Skin of body (tissue), 2 donors: ENCODE results near the gene CD2AP. TPM values are rescaled to one million over a fixed set of nuclear protein-coding genes. Genes with fewer than 3 reads are reported as not detected.
"Not testable (repeated sequence)": the region's sequence is repeated elsewhere in the genome, so short reads cannot be mapped to it uniquely, and the experiment has no call there.

Source experiments
- DNase-seq: peaks from one replicate; lab custom pipeline; 2025; lab: John Stamatoyannopoulos, UW
- total RNA-seq: library from RNA; depleted of rRNA; stranded (reverse); fragments of >200 nt; gene quantifications from one replicate; pipeline ENCODE4 v1.2.3, GENCODE V29; 2014

The CD2AP gene
- total RNA-seq, 1 donor from 2014 or later, result 42.1 TPM

DNA sequence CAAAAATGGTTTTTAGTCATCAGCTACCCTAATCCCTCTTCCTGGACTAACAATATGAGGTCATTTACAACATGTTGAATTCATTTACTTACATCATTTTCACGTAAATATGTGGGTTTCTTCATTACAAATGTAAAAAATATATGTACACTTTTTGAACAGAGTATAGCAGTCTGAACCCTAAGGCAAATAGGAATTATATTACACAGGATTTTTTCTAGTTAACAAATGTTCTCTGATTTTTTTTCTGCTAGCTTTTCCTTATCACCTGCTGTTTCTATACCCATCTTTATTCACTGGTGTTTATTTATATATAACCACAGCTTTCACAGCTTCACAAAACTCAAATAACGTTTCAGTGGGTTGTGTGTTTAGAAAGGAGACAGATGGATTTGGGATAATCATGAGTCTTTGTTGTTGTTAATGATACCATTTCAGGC lies 21.0 kb upstream of the CD2AP start:
- DNase-seq, result no peak

DNA sequence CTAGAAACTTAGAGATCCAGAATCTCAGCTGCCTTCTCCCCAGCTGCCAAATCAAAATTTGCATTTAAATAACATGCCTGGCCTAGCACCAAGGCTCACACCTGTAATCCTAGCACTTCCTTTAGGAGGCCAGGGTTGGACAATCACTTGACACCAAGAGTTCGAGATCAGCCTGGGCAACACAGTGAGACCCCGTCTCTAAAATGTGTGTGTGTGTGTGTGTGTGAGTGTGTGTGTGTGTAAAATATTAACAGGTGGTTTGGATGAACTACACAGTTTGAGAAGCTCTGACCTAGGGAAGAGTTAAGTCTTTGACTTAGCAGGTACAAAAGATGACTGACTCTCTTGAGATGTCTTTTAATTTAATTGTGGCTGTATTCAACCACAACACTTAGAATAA lies 20.2 kb upstream of the CD2AP start:
- no peak for DNase-seq

DNA sequence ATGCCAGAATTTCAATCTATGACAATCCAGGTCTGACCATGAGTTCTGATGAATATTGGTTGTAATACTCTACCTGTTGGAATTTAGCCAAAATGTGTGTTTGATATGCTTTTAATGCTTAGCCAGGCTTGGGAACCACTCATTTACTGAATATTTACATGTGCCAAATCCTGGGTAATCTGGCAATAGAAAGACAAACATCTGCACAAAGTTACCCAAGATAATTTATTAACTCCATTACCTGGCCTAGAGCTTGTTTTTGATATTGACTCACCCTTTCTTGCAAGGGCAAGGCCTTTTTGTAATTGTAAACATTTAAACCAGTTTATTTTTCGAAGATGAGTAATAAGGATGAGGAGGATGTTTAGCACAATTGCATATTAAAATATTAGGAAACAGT lies 13.5 kb upstream of the CD2AP start:
- DNase-seq, result no peak

DNA sequence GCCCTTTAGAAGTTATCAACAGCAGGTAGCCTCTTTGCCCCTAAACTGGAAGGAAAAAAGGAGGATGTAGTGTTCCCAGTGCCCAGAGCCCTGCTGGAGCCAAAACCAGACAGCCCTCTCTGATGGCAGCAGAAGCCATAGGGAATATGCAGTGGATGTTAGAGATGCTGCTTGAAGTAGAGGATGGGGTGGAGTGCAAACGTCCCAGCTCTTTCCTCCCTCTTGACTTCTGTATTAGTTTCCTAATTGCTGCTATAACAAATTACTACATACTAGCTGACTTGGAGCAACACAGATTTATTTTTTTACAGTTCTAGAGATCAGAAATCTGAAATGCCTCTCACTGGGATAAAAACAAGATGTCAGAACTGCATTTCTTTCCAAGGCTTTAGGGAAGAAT lies 12.5 kb upstream of the CD2AP start:
- no peak for DNase-seq

DNA sequence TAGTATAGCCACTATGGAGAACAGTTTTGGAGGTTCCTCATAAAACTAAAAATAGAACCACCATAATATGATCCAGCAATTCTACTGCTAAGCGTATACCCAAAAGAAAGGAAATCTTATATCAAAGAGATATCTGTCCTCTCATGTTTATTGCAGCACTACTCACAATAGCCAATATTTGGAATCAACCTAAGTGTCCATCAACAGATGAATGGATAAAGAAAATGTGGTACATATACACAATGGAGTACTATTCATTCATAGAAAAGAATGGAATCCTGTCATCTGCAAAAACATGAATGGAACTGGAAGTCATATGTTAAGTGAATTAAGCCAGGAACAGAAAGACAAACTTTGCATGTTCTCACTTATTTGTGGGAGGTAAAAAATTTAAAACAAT lies 5.7 kb upstream of the CD2AP start:
- no peak for DNase-seq

DNA sequence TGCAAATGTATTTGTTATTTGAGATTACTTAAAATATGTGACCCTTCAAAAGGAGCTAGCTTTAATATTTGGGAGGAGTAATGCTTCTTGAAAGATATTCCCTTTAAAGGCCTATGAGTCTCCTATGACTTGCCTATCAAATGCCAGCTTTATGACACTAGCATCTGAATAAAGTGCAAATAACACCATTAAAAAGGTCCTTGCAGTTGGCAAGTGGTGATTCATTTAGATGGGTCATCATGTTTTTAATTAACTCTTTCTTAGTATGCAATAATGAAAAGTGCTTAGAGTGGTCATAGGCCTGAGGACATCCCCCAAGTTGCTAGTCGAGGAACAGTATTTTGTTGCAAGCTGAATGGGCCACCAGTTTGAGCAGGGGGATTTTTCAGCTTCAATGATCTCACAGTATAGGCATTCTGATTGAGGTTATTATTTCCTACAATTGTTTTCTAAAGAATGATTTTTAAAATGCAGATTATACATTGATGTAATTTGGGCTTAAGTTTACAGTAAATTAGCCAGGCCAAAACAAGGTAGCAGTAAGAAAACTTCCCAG lies 3.7 kb upstream of the CD2AP start:
- DNase-seq, result no peak

DNA sequence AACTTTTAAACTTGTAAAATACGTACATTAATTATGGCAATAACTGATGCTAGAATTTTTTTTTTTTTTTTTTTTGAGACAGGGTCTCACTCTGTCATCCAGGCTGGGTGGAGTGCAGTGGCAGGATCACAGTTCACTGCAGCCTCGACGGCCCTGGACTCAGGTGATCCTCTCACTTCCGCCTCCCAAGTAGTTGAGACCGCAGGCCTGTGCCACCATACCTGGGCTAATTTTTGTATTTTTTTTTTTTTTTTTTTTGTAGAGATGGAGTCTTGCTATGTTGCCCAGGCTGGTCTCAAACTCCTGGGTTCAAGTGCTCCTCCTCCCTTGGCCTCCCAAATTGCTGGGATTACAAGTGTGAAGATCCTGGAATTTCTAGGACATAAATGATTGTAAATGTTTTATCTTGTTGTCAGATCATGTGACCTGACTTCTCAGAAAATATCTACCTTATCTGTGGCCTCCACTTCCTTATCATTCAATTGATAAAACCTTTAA lies 2.2 kb upstream of the CD2AP start:
- DNase-seq, result no peak

DNA sequence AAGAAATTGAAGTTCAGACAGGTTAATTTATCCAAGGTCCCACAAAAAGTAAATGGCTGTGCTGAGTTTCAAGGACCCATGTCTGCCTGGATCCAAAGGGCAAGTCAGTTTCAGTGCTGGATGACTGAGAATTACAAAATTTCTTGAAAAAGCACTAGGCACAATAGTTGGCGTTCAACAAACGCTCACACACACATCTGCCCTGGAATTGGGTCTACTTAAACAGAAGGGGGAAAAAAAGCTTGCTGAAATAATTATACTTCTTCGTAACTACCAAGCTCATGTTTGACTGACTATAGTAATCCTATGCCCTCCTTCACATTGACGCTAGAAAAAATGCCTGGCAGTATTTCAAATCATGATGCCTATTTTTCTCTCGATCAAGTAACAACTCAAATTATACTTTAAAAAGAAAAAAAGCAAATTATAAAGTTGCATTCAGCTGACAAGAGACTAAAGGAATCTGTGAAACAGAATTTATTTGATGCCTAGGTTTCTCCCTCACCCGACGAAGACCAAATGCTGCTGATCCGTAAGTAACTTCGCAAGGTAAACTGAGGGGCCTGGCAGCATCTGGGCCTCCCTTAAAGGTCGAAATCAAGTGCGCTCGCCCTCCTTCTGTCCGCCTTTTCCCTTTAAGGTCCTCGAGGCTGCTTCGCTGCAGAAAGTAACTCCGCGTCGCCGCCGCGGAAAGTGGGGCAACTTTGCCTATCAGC lies 650 bp upstream of the CD2AP start:
- no peak for DNase-seq

DNA sequence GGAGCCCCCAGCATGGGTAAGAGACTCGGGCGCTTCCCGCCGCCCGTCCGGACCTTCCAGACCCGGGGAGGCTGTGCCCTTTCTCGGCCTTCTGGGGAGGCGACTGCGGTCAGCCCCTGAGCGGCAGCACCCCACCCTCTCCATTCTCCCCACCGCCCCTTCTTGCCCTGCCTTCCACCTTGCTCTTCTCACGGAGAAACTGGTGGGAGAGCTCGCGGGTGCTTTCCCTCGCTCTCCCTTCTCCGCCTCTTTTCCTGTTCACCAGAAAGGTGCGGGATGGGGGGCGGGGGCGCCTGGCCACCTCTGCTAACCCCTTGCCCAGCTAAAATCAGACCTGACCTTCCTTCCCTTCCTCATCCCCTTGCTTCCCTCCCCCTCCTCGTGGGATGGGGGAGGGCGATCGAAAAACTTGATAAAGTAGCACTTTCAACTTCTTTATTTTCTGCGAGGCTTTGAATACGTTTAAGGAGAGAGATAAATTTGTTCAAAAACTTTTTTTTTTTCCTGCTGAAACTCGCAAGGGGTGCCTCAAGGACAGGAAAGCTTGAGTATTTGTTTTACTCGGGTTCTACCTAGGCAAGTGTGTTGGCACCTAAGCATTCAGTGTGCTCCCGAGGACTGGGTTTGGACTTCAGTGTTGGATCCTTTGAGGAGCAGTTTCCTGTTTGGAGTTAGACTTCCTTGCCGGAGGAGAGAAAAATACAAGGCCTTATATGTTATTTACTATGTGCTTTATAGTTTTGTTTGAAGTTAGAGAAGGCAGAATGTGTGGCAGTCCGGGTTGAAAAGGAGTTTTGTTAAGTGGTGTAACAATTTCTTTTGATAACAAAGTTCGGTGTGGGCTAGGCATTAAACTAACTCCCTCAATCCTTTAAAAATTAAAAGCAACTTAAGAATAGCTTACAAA lies 897 bp downstream of the CD2AP start:
- peak; percentile 27 for DNase-seq

DNA sequence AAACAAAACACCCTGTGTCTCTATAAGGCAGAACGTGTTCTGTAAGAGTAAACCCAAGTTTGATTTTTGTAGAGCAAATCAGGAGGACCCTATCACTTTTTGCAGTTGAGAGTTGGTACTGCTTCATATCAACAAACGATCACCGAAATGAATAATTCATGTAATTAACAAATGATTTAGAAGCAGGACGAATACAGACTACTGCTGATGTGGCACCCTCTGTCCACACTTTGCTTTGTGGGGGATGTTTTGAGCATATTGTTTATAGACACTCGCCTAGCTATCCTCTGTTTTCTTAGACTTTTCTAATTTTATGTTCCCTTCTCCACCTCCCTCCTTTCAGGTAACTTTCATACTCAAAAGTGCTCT lies 1.5 kb downstream of the CD2AP start:
- DNase-seq, result no peak

DNA sequence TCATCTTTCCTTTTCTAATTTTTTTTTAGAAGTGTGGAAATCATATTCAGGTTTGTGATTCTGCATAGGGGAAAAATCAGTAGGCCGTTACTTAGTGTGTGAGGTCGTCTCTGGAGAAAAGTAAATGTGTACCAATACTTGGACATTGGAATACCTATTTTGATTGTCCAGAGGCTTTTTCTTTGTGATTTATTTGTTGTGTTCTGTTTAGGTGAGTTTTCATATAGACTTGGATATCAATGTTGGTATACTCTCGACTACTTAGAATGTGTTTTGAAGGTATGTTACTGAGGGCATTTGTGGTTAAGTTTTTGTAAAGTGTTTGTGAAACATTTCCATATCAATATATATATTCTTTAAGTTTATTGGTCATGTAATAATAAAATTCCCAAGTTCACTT lies 2.3 kb downstream of the CD2AP start:
- DNase-seq, result no peak

DNA sequence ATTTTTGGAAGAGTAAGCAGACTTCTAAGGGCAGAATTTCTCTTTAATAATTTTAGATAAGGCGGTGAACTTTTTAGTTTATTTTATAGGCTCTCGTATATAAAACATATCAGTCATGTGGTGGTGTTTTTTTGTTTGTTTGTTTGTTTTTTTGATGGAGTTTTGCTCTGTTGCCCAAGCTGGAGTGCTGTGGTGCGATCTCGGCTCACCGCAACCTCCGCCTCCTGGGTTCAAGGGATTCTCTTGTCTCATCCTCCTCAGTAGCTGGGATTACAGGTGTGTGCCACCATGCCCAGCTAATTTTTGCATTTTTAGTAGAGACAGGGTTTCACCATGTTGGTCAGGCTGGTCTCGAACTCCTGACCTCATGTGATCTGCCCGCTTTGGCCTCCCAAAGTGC lies 3.6 kb downstream of the CD2AP start:
- DNase-seq, result not testable (repeated sequence)

DNA sequence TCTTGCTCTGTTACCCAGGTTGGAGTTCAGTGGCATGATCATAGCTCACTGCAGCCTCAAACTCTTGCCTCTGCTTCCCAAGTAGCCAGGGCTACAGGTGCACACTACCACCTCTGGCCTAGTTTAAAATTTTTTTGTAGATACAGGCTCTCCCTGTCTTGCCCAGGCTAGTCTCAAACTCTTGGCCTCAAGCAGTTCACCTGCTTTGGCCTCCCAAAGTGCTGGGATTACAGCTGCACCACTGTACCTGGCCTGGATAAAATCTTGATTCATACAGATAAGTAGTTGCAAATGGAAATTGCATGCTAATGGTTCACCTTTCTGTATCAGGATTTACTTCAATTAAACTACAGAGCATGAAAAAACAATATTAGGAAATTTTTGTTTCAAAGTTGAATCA lies 4.2 kb downstream of the CD2AP start:
- DNase-seq, result no peak

DNA sequence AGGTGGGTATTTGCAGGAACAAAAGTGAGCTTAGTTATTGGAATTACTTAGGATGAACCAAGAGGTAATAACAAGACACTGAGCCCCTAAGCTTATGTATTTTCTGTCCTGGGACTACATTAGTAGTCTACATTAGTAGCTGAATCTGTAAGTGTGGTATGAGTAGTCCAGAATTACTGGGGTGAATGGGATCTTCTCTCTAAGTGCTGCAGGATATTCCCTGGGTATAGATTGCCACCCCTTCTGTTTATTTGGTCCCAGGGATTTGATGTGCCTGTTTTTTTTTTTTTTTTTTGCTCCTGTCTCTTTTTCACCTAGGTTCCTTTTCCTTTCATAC lies 5.9 kb downstream of the CD2AP start:
- DNase-seq, result no peak

DNA sequence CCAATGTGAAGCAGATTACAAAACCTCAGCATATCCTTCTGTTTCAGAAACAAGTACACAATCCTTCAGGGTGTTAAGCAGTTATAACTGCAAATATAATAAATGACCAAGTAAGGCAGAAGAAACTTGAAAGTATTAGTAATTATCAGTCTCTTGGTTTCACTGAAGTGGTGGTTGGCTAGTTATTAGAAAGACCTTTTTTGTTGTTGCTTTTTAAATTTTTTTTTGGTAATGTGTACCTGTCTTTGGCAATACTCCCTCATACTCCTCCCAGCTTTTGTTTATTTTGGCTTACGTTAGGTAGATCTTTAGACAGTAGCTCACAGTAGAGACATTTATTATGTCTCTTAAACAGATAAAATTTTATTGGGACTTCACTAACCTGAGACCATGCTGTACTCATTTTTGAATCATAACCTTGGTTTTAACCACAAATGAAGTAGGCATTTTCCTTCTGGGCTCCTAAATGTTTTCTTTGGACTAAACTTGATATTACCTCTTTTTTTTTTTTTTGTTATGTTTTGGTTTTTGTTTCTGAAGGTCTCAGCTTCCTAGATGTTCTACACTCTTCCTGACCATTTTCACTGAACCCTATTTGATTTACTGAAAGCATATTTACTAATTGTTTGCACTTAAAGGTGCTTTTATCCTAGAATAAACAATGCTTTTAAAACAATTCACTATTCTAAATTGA lies 6.4 kb downstream of the CD2AP start:
- DNase-seq, result no peak

DNA sequence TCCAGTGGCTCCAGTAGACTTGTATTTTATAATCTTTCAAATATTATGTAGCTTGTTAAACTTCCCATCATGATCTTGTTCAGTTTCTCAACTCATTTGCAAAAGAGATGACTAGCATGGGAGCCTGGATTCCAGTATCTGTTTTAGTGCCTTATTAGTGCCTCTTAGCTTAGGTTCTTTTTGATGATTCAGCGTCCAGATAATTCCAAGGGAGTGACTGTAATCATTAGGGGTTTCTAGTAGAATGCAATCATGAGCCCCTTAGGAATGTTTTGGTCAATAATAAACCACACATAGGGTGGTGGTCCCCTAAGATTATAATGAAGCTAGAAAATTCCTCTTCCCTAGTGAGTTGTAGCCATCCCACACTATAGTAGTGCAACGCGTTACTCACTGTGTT lies 7.0 kb downstream of the CD2AP start:
- no peak for DNase-seq

DNA sequence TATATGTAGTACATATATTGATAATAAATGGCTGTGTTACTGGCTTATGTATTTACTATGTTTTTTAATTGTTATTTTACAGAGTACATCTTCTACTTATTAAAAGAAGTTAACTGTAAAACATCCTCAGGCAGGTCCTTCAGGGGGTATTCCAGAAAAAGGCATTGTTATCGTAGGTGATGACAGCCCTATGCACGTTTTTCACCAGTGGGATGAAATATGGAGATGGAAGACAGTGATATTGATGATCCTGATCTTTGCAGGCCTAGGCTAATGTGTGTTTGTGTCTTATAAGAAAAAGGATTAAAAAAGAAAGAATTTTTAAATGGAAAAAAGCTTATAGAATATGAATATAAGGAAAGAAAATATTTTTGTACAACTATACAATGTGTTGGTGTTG lies 7.5 kb downstream of the CD2AP start:
- no peak for DNase-seq

DNA sequence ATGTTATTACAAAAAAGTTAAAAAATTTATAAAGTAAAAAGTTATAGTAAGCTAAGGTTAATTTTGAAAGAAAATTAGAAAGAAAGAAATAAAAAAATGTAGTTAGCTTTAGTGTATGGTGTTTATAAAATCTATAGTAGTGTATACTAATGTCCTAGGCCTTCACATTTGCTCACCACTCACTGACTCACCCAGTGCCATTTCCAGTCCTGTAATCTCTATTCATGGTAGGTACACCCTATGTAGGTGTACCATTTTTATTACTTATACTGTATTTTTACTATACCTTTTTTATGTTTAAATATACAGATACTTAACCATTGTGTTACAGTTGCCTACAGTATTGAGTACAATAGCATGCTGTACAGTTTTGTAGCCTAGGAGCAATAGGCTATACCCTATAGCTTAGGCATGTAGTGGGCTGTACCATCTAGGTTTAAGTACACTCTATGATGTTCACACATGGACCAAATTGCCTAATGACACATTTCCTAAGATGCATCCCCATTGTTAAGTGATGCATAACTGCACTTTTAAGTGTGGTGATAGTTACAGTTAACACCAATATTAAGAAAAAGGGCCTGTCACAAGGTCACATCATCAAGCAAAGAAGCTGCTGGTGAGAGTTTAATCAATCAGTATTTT lies 8.0 kb downstream of the CD2AP start:
- no peak for DNase-seq

DNA sequence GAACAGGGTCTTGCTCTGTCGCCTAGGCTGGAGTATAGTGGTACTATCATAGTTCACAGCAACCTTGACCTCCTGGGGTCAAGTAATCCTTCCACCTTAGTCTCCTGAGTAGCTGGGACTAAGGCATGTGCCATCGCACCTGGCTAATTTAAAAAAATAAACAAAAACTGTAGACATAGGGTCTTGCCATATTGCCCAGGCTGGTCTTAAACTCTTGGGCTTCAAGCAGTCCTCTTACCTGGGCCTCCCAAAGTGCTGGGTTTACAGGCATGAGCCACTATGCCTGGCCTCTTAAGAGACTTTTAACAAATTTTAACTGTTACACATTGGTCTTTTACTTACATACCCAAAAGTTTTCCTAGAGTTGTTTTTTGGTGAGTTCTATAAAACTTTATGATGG lies 12.4 kb downstream of the CD2AP start:
- DNase-seq, result no peak

DNA sequence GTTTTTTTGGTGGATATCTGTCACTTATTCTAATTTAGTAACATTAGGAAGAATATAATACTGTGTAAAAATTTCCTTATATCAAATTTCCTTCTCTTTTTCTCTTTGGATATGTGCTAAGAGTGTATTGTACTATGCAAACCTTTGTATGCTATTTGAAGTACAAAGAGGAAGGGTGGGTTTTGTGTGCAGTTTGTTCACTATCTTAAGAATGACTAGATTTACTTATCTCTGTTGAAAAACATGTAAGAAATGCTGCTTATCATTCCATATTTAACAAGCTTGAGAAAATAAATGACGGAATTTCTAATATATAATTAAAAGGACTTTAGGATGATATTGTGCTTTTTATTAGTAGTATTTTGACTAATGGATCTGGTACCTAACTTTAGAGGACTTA lies 13.1 kb downstream of the CD2AP start:
- DNase-seq, result no peak

DNA sequence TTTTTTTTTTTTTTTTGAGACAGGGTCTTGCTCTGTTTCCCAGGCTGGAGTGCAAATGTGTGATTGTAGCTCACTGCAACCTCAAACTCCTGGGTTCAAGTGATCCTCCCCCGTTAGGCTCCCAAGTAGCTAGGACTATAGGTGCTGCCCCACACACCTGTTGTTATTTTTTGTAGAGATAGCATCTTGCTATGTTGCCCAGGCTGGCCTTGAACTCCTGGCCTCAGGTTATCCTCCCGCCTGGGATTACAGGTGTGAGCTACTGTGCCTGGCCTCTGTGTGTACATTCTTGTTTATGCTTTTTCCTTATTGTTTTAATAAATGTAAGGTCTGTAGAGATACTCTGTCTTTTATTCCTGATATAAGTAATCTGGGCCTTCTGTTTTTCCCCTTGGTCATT lies 14.8 kb downstream of the CD2AP start:
- no peak for DNase-seq
